ENCODE data around the gene SYNDIG1L.

GRCh38 chr14:74382231-74382630 lies 43.8 kb downstream of the SYNDIG1L start:
- TF ChIP-seq MXI1 (conservative IDR thresholded peaks at IDR 0.05; ENCODE audit: poor library complexity, severe bottlenecking) (no peak), POLR2AphosphoS5 (IDR thresholded peaks at IDR 0.05) (no peak), TAF1 (IDR thresholded peaks at IDR 0.05; ENCODE audit: low read depth) (no peak), EZH2 (IDR thresholded peaks at IDR 0.05; ENCODE audit: borderline replicate concordance, insufficient read depth, low read length, poor library complexity, severe bottlenecking) (no peak)
- TF ChIP-seq, protein P1, sequence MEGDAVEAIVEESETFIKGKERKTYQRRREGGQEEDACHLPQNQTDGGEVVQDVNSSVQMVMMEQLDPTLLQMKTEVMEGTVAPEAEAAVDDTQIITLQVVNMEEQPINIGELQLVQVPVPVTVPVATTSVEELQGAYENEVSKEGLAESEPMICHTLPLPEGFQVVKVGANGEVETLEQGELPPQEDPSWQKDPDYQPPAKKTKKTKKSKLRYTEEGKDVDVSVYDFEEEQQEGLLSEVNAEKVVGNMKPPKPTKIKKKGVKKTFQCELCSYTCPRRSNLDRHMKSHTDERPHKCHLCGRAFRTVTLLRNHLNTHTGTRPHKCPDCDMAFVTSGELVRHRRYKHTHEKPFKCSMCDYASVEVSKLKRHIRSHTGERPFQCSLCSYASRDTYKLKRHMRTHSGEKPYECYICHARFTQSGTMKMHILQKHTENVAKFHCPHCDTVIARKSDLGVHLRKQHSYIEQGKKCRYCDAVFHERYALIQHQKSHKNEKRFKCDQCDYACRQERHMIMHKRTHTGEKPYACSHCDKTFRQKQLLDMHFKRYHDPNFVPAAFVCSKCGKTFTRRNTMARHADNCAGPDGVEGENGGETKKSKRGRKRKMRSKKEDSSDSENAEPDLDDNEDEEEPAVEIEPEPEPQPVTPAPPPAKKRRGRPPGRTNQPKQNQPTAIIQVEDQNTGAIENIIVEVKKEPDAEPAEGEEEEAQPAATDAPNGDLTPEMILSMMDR (IDR thresholded peaks at IDR 0.05; ENCODE audit: poor library complexity, severe bottlenecking) = no peak

Measured in neural cell (in vitro differentiated cells).